Keratinocyte (primary cell): ENCODE data around the gene NACAD. TPM values are rescaled to one million over a fixed set of nuclear protein-coding genes. Genes with fewer than 3 reads are reported as not detected.

ENCODE experiments used
- DNase-seq: peaks from one replicate; pipeline ENCODE4 v3.0.0-alpha.2; 2011; ENCODE audit warnings: low read depth, missing footprints, low spot score
- FAIRE-seq: peaks from 2 replicates; lab custom pipeline; 2011; peaks lifted over from hg19 to GRCh38; lab: Jason Lieb, UNC
- H2AFZ ChIP-seq: 2 replicates; pipeline ENCODE4 v1.6.0; 2012; ENCODE audit warnings: low read length, control low read depth, inconsistent platforms; ENCODE audit not compliant: control insufficient read depth
- H3K27ac ChIP-seq: 2 replicates; pipeline ENCODE4 v1.5.1; 2011; ENCODE audit warnings: low read length; ENCODE audit not compliant: control insufficient read depth, insufficient read depth
- H3K27me3 ChIP-seq: 3 replicates; pipeline ENCODE4 v1.6.0; 2011; ENCODE audit warnings: low read length; ENCODE audit not compliant: control insufficient read depth, insufficient read depth; ENCODE audit errors: extremely low read depth
- H3K36me3 ChIP-seq, 2 experiments: 2 replicates in 1 of 2; 3 replicates in 1 of 2; pipeline ENCODE4 v1.5.1; 2011; ENCODE audit warnings: low read length in 2 of 2, mild to moderate bottlenecking in 1 of 2; ENCODE audit not compliant: control insufficient read depth in 2 of 2, insufficient read depth in 2 of 2; ENCODE audit errors: extremely low read depth in 1 of 2
- H3K4me1 ChIP-seq: 3 replicates; pipeline ENCODE4 v1.5.1; 2011; ENCODE audit warnings: low read length; ENCODE audit not compliant: control insufficient read depth, insufficient read depth; ENCODE audit errors: extremely low read depth
- H3K4me2 ChIP-seq: 3 replicates; pipeline ENCODE4 v1.6.0; 2011; ENCODE audit warnings: low read depth, low read length; ENCODE audit not compliant: control insufficient read depth, insufficient read depth; ENCODE audit errors: extremely low read depth
- H3K4me3 ChIP-seq, 3 experiments: fragments of 200-600 bp in 1 of 3; sonication (generic) in 1 of 3; 2 replicates in 2 of 3; 3 replicates in 1 of 3; pipeline ENCODE4 v1.5.1; 2011 to 2016; ENCODE audit warnings: low read length in 3 of 3, mild to moderate bottlenecking in 3 of 3, control low read depth in 2 of 3, inconsistent platforms in 1 of 3, low read depth in 1 of 3, mixed read lengths in 1 of 3, mixed run types in 1 of 3, moderate library complexity in 1 of 3; ENCODE audit not compliant: control insufficient read depth in 2 of 3, insufficient read depth in 2 of 3; ENCODE audit errors: extremely low read depth in 1 of 3
- H3K79me2 ChIP-seq: 2 replicates; pipeline ENCODE4 v1.6.0; 2012; ENCODE audit warnings: low read length; ENCODE audit not compliant: control insufficient read depth, insufficient read depth
- H3K9ac ChIP-seq: 3 replicates; pipeline ENCODE4 v1.6.0; 2011; ENCODE audit warnings: low read length; ENCODE audit not compliant: control insufficient read depth, insufficient read depth; ENCODE audit errors: extremely low read depth
- H3K9me1 ChIP-seq: 3 replicates; pipeline ENCODE4 v1.6.0; 2011; ENCODE audit warnings: low read length; ENCODE audit not compliant: control insufficient read depth, insufficient read depth; ENCODE audit errors: extremely low read depth
- H3K9me3 ChIP-seq: 2 replicates; pipeline ENCODE4 v1.5.1; 2012; ENCODE audit warnings: low read depth, low read length; ENCODE audit not compliant: control insufficient read depth
- H4K20me1 ChIP-seq: 3 replicates; pipeline ENCODE4 v1.6.0; 2011; ENCODE audit warnings: low read length; ENCODE audit not compliant: control insufficient read depth, insufficient read depth; ENCODE audit errors: extremely low read depth
- CTCF ChIP-seq, 3 experiments: IDR thresholded peaks in 1 of 3; conservative IDR thresholded peaks in 1 of 3; optimal IDR thresholded peaks in 1 of 3; 2 replicates in 2 of 3; 3 replicates in 1 of 3; pipeline versions ENCODE3 to v1.5.1; 2011; ENCODE audit warnings: low read length in 3 of 3, mild to moderate bottlenecking in 3 of 3, moderate library complexity in 2 of 3, control low read depth in 1 of 3, inconsistent platforms in 1 of 3; ENCODE audit not compliant: insufficient read depth in 2 of 3; ENCODE audit errors: extremely low read depth in 1 of 3
- EZH2 ChIP-seq: IDR thresholded peaks from one replicate; pipeline ENCODE4 v1.6.1; 2012; ENCODE audit warnings: inconsistent platforms, mild to moderate bottlenecking, low read length, moderate library complexity
- dilution Hi-C: fragments of 300-500 bp; cut with MboI; formaldehyde crosslinking; loops from one replicate; pipeline ENCODE4 v1.7.0; 2020; ENCODE audit warnings: low sequenced_read_pairs; ENCODE audit not compliant: extremely low pct_ligation_motif_present
- polyA plus RNA-seq, 5 experiments: library from polyadenylated mRNA; depleted of rRNA in 3 of 5; stranded (reverse) in 3 of 5; stranded (forward) in 1 of 5; unstranded in 1 of 5; fragments of >200 nt; gene quantifications; 1 replicate in 1 of 5; 2 replicates in 3 of 5; 3 replicates in 1 of 5; pipeline versions ENCODE4 v1.2.1 to v1.2.3, GENCODE V29; 2011 to 2012; ENCODE audit warnings: missing spikeins in 2 of 5, low read depth in 1 of 5, low replicate concordance in 1 of 5

Gene NACAD
- polyA plus RNA-seq, 1 donor (not counting 4 experiments of a cell fraction or from before 2014, with no cell fraction given) = 0.14 TPM

- H4K20me1 ChIP-seq = peaks cover 3% of the 10 kb centered on the region
- no peak for FAIRE-seq
- no peak overlapping the region for H3K4me2 ChIP-seq
- TF ChIP-seq EZH2 = no peak
- no peak for TF ChIP-seq CTCF (optimal IDR thresholded peaks at IDR 0.05 in 1 of 3, IDR thresholded peaks at IDR 0.05 in 1 of 3, conservative IDR thresholded peaks at IDR 0.05 in 1 of 3; ENCODE audit: extremely low read depth in 1 of 3, insufficient read depth in 2 of 3, low read length in 3 of 3)
- no peaks in the 10 kb centered on the region for H3K9me3 ChIP-seq
- peaks cover 2% of the 10 kb centered on the region for H3K4me1 ChIP-seq
- no peaks in the 10 kb centered on the region for H3K9me1 ChIP-seq
- DNase-seq = no peak
- H3K9ac ChIP-seq = no peak overlapping the region
- no peaks in the 10 kb centered on the region for H3K27me3 ChIP-seq
- dilution Hi-C loops = no loop called here
- H3K4me3 ChIP-seq = no peak overlapping the region
- no peak overlapping the region for H2AFZ ChIP-seq
- no peaks in the 10 kb centered on the region for H3K79me2 ChIP-seq
- H3K36me3 ChIP-seq = no peaks in the 10 kb centered on the region
- no peak overlapping the region for H3K27ac ChIP-seq
Measured at GRCh38 chr7:45082831-45083331, 5.9 kb downstream of the NACAD start.

- no peak for FAIRE-seq
- no peak overlapping the region for H3K4me3 ChIP-seq
- H3K9me3 ChIP-seq = no peaks in the 10 kb centered on the region
- TF ChIP-seq CTCF (optimal IDR thresholded peaks at IDR 0.05 in 1 of 3, IDR thresholded peaks at IDR 0.05 in 1 of 3, conservative IDR thresholded peaks at IDR 0.05 in 1 of 3; ENCODE audit: extremely low read depth in 1 of 3, insufficient read depth in 2 of 3, low read length in 3 of 3) = no peak
- no peak for TF ChIP-seq EZH2
- H3K27me3 ChIP-seq = no peaks in the 10 kb centered on the region
- dilution Hi-C loops = no loop called here
- no peaks in the 10 kb centered on the region for H3K9me1 ChIP-seq
- peaks cover 3% of the 10 kb centered on the region for H4K20me1 ChIP-seq
- no peak overlapping the region for H3K4me2 ChIP-seq
- no peaks in the 10 kb centered on the region for H3K79me2 ChIP-seq
- H3K27ac ChIP-seq = no peak overlapping the region
- no peak for DNase-seq
- H3K36me3 ChIP-seq = peaks cover 0 to 3% of the 10 kb centered on the region in 2 experiments
- H3K9ac ChIP-seq = no peak overlapping the region
- H2AFZ ChIP-seq = no peak overlapping the region
- H3K4me1 ChIP-seq = peaks cover 2% of the 10 kb centered on the region
Measured at GRCh38 chr7:45082031-45082830, 6.5 kb downstream of the NACAD start.
